ENCODE measurements around the gene LY9.

LY9 gene

DNA sequence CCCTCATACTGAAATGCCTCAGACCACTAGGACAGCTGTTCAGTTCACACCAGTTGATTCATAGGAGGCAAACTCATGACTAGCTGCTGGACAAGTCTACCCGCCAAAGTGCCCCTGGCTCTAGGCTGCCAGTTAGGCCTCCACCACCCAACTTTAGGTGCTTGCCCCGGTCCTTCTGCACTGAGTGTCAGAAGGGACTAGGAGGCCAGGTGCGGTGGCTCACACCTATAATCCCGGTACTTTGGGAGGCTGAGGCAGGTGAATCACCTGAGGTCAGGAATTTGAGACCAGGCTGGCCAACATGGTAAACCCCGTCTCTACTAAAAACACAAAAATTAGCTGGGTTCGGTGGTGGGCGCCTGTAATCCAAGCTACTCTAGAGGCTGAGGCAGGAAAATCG lies 18.9 kb downstream of the LY9 start:
- in situ Hi-C loops (cut with HindIII; ENCODE audit: low sequenced_read_pairs) = no loop called here
- DNase-seq (ENCODE audit: low read depth, low spot score) = no peak
- no peak overlapping the region for H3K4me3 ChIP-seq (ENCODE audit: low read depth, low read length)
- TF ChIP-seq, protein P1, sequence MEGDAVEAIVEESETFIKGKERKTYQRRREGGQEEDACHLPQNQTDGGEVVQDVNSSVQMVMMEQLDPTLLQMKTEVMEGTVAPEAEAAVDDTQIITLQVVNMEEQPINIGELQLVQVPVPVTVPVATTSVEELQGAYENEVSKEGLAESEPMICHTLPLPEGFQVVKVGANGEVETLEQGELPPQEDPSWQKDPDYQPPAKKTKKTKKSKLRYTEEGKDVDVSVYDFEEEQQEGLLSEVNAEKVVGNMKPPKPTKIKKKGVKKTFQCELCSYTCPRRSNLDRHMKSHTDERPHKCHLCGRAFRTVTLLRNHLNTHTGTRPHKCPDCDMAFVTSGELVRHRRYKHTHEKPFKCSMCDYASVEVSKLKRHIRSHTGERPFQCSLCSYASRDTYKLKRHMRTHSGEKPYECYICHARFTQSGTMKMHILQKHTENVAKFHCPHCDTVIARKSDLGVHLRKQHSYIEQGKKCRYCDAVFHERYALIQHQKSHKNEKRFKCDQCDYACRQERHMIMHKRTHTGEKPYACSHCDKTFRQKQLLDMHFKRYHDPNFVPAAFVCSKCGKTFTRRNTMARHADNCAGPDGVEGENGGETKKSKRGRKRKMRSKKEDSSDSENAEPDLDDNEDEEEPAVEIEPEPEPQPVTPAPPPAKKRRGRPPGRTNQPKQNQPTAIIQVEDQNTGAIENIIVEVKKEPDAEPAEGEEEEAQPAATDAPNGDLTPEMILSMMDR (IDR thresholded peaks at IDR 0.05; ENCODE audit: low read depth, low read length) = no peak

DNA sequence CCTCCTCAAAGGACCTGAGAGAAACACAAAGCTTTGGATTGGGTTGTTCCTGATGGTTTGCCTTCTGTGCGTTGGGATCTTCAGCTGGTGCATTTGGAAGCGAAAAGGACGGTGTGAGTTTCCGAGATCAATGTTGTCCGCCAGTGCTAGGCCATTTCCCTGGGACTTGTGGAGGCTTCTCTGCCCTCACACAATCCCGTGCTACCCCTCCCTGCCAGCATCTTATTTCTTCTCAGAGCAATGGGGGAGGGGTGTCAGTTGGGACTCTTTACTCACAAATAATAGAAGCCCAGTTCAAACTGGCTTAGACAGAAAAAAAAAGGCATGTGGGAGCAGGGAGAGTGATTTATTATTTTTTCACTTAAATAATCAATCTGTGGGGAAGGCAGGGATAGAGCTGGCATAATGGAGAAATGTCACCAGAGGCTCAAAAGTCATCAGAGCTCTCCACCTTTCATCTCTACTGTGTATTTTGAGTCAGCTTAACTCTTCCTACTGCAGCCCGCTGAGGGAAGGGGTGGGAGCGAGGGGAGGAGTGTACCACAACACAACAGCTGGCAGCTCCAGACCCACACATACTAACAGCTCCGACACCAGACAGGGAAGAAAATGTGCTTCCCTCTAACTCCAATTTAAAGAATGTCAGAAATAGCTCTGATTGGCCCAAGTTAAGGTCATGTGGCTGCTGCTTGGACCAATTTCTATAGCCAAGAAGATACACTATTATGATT lies 22.4 kb downstream of the LY9 start:
- in situ Hi-C loops (cut with HindIII; ENCODE audit: low sequenced_read_pairs) = no loop called here
- TF ChIP-seq, protein P1 (IDR thresholded peaks at IDR 0.05; ENCODE audit: low read depth, low read length) = no peak

DNA sequence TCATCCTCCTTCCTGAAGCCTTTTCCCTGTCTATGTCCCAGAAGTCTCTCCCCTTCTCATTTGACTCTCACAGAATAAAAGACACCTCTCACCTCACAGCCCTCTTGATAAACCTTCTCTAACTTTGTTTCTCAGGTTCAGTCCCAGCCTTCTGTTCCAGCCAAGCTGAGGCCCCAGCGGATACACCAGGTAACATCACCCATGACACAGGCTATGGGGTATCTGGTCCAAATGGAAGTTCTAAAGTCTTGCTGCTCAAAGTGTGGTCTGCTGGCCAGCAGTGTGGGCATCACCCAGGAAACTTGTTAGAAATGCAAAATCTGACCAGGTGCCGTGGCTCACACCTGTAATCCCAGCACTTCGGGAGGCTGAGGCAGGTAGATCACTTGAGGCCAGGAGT lies 23.2 kb downstream of the LY9 start:
- H3K4me3 ChIP-seq (ENCODE audit: low read depth, low read length) = no peak overlapping the region
- TF ChIP-seq, protein P1 (IDR thresholded peaks at IDR 0.05; ENCODE audit: low read depth, low read length) = no peak
- in situ Hi-C loops (cut with HindIII; ENCODE audit: low sequenced_read_pairs) = no loop called here
- no peak for DNase-seq (ENCODE audit: low read depth, low spot score)

More for the DNA sequence above, 22.4 kb downstream of the LY9 start:
- no peak overlapping the region for H3K4me3 ChIP-seq (ENCODE audit: low read depth, low read length)
- no peak for DNase-seq (ENCODE audit: low read depth, low spot score)

DNA sequence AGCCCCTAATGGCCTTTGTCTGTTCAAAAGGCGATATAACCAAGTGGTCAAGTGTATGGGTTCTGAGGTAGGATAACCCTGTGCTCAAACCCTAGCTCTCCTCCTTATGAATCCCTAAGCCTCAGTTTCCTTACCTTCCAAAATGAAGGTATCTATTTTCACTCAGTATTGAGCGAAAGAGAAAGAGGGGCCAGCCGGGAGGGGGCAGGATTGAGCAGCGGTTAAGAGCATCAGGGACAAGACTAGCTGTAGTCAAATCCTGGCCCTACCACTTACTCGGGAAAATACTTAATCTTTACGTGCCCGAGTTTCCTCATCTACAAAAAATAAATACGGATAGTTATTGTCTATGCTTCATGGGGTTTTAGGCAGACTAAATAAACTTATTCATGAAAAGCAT lies 25.7 kb downstream of the LY9 start:
- in situ Hi-C loops (cut with HindIII; ENCODE audit: low sequenced_read_pairs) = no loop called here
- TF ChIP-seq, protein P1 (IDR thresholded peaks at IDR 0.05; ENCODE audit: low read depth, low read length) = no peak

DNA sequence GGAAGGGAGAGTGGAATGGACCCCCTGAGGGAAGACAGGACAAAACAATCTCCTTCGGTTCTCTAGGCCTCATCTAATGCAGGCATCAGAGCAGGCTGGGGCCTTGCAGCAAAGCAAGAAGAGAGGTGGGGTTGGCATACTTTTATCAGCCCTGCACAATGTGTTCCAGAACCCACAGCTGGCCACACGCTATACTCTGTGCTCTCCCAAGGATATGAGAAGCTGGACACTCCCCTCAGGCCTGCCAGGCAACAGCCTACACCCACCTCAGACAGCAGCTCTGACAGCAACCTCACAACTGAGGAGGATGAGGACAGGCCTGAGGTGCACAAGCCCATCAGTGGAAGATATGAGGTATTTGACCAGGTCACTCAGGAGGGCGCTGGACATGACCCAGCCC lies 27.3 kb downstream of the LY9 start:
- no peak for DNase-seq (ENCODE audit: low read depth, low spot score)
- in situ Hi-C loops (cut with HindIII; ENCODE audit: low sequenced_read_pairs) = no loop called here
- TF ChIP-seq, protein P1 (IDR thresholded peaks at IDR 0.05; ENCODE audit: low read depth, low read length) = no peak
- H3K4me3 ChIP-seq (ENCODE audit: low read depth, low read length) = no peak overlapping the region

More for the DNA sequence above, 25.7 kb downstream of the LY9 start:
- no peak for DNase-seq (ENCODE audit: low read depth, low spot score)
- H3K4me3 ChIP-seq (ENCODE audit: low read depth, low read length) = no peak overlapping the region

DNA sequence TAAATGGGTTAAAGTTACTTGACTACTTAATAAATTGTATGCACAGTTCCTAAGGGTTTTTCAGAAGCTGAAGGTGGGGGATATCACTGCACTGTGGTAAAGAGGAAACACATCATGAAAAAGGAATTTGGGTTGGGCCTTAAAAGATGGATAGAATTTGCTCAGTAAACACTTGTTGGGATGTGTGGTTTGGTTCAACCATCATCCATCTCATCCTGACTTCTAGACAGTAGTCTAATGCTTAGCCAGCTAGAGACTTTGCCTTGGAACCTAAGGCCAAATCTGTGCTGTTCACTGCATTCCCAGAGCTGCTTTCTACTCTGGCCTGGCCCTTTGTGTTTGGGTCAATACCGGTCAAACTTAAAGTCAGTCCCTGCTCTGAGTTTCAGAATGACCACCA lies 30.6 kb downstream of the LY9 start:
- in situ Hi-C loops (cut with HindIII; ENCODE audit: low sequenced_read_pairs) = no loop called here
- TF ChIP-seq, protein P1 (IDR thresholded peaks at IDR 0.05; ENCODE audit: low read depth, low read length) = no peak
- H3K4me3 ChIP-seq (ENCODE audit: low read depth, low read length) = no peak overlapping the region
- DNase-seq (ENCODE audit: low read depth, low spot score) = peak; percentile 36
